Transverse colon (tissue), 4 donors: ENCODE data around the gene GLI1. TPM values are rescaled to one million over a fixed set of nuclear protein-coding genes. Genes with fewer than 3 reads are reported as not detected.

Experiments
- DNase-seq: peaks from one replicate; pipeline ENCODE4 v3.0.0-alpha.2; 2019
- H3K27ac ChIP-seq, 4 donors: fragments of 200-600 bp; sonication (generic); 2 replicates each; pipeline ENCODE4 v1.5.1; 2016 to 2018; ENCODE audit warnings: inconsistent platforms in 4 of 4
- H3K27me3 ChIP-seq: fragments of 200-600 bp; sonication (generic); 2 replicates; pipeline ENCODE4 v1.5.1; 2017; ENCODE audit warnings: inconsistent platforms
- H3K36me3 ChIP-seq, 4 donors: fragments of 200-600 bp; sonication (generic); 2 replicates each; pipeline ENCODE4 v1.5.1; 2017 to 2019; ENCODE audit warnings: inconsistent platforms in 4 of 4
- H3K4me1 ChIP-seq, 4 donors: fragments of 200-600 bp; sonication (generic); 2 replicates each; pipeline ENCODE4 v1.5.1; 2017 to 2020; ENCODE audit warnings: inconsistent platforms in 4 of 4
- H3K4me3 ChIP-seq, 4 donors: fragments of 200-600 bp; sonication (generic); 1 replicate in 1 of 4; 2 replicates in 3 of 4; pipeline versions ENCODE4 v1.5.1 to v1.6.1; 2017 to 2019; ENCODE audit warnings: inconsistent platforms in 4 of 4
- H3K9me3 ChIP-seq, 2 donors: fragments of 200-600 bp; sonication (generic); 2 replicates each; pipeline ENCODE4 v1.5.1; 2017 to 2019; ENCODE audit warnings: inconsistent platforms in 2 of 2
- EP300 ChIP-seq: sonication (generic); formaldehyde crosslinking; IDR thresholded peaks from one replicate; pipeline ENCODE4 v1.6.1; 2017; ENCODE audit warnings: antibody characterized with exemption, low read depth
- POLR2A ChIP-seq: fragments of 450-650 bp; IDR thresholded peaks from one replicate; pipeline ENCODE4 v1.6.1; 2016; ENCODE audit warnings: antibody characterized with exemption, mild to moderate bottlenecking, moderate library complexity
- POLR2AphosphoS5 ChIP-seq, 3 donors: sonication (generic); formaldehyde crosslinking; IDR thresholded peaks; one replicate each; pipeline ENCODE4 v1.6.1; 2016; ENCODE audit warnings: antibody characterized with exemption in 3 of 3
- WGBS, 2 donors: methylation state at CpG; one replicate each; pipeline ENCODE4 v1.1.5; 2018; ENCODE audit warnings: low coverage in 1 of 2; 5-methylcytosine and 5-hydroxymethylcytosine counted together
- in situ Hi-C, 4 donors: fragments of 200-750 bp; cut with MboI; loops; one replicate each; pipeline versions ENCODE4 v1.15.0 to v1.15.1; 2017; ENCODE audit warnings: low sequenced_read_pairs in 3 of 4, low pct_ligation_motif_present in 1 of 4, low pct_unique_long_range_greater_than_20kb in 1 of 4
- intact Hi-C: fragments of 100-400 bp; cut with DNase I; formaldehyde crosslinking; loops from one replicate; pipeline ENCODE4 v1.15.1; 2023; ENCODE audit warnings: low total_unique reads
- total RNA-seq, 4 donors: library from RNA; depleted of rRNA; stranded (reverse); fragments of >200 nt; gene quantifications; one replicate each; pipeline ENCODE4 v1.1.0, GENCODE V29; 2016
- TF ChIP-seq, protein P1 (sequence below), 5 experiments: fragments of 200-600 bp in 3 of 5; fragments of 450-650 bp in 2 of 5; sonication (generic) in 3 of 5; IDR thresholded peaks; 1 replicate in 2 of 5; 2 replicates in 3 of 5; pipeline ENCODE4 v1.5.1; 2016 to 2017; ENCODE audit warnings: antibody characterized with exemption in 5 of 5, inconsistent platforms in 3 of 5, mild to moderate bottlenecking in 2 of 5, moderate library complexity in 1 of 5

Gene GLI1
- total RNA-seq, 4 donors from 2014 or later: 0.41 to 1.2 (median 0.79) TPM; not detected in 1

- in situ Hi-C loops: no loop called here
- H3K27me3 ChIP-seq: peaks cover 62% of the 10 kb centered on the region
- 84 to 100% methylated on average over 2 to 3 of the region's 3 CpGs for WGBS, 2 donors
These were observed 12.8 kb downstream of the GLI1 start for GRCh38 chr12:57472391-57472790.

DNA sequence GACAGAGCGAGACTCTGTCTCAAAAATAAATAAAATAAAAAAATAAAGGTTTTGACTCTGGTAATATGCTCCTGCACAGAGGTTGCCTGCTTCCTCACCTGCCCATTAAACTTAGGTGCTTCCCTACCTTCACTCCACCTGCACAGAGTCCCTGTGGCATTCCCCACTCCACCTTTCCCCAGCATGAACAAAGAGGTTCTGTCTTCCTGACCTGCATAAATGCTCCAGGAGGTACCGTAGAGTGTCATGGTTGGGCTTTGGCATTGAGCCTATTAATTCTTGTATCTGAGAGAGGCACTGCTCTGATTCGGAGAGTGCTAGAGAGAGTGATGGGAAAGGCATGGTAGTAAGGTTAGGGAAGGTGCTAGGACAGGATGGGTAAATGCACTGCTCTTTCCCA lies 13.8 kb downstream of the GLI1 start:
- in situ Hi-C loops: no loop called here
- intact Hi-C loops: no loop called here
- no peak overlapping the region for H3K4me3 ChIP-seq
- no peak for TF ChIP-seq POLR2AphosphoS5 (IDR thresholded peaks at IDR 0.05)
- TF ChIP-seq, protein P1, sequence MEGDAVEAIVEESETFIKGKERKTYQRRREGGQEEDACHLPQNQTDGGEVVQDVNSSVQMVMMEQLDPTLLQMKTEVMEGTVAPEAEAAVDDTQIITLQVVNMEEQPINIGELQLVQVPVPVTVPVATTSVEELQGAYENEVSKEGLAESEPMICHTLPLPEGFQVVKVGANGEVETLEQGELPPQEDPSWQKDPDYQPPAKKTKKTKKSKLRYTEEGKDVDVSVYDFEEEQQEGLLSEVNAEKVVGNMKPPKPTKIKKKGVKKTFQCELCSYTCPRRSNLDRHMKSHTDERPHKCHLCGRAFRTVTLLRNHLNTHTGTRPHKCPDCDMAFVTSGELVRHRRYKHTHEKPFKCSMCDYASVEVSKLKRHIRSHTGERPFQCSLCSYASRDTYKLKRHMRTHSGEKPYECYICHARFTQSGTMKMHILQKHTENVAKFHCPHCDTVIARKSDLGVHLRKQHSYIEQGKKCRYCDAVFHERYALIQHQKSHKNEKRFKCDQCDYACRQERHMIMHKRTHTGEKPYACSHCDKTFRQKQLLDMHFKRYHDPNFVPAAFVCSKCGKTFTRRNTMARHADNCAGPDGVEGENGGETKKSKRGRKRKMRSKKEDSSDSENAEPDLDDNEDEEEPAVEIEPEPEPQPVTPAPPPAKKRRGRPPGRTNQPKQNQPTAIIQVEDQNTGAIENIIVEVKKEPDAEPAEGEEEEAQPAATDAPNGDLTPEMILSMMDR (IDR thresholded peaks at IDR 0.05): no peak
- no peak for TF ChIP-seq POLR2A
- no peak for TF ChIP-seq EP300
- WGBS, 2 donors: 52 to 61% methylated on average over 2 to 3 of the region's 3 CpGs
- no peaks in the 10 kb centered on the region for H3K9me3 ChIP-seq
- H3K27ac ChIP-seq: no peak overlapping the region
- no peak for DNase-seq
- H3K36me3 ChIP-seq: no peaks in the 10 kb centered on the region
- H3K27me3 ChIP-seq: peaks cover 64% of the 10 kb centered on the region
- peaks cover 15 to 33% (median 20%) of the 10 kb centered on the region in 4 donors for H3K4me1 ChIP-seq

More at GRCh38 chr12:57472391-57472790, 12.8 kb downstream of the GLI1 start:
- no peak overlapping the region for H3K4me3 ChIP-seq
- TF ChIP-seq POLR2A (no peak), EP300 (no peak)
- TF ChIP-seq, protein P1 (IDR thresholded peaks at IDR 0.05): no peak
- no peaks in the 10 kb centered on the region for H3K9me3 ChIP-seq
- intact Hi-C loops: no loop called here
- no peak overlapping the region for H3K27ac ChIP-seq
- no peak for DNase-seq
- no peaks in the 10 kb centered on the region for H3K36me3 ChIP-seq
- peaks cover 15 to 33% (median 20%) of the 10 kb centered on the region in 4 donors for H3K4me1 ChIP-seq

GRCh38 chr12:57473886-57474285 lies 14.3 kb downstream of the GLI1 start:
- peaks cover 15 to 34% (median 20%) of the 10 kb centered on the region in 4 donors for H3K4me1 ChIP-seq

DNA sequence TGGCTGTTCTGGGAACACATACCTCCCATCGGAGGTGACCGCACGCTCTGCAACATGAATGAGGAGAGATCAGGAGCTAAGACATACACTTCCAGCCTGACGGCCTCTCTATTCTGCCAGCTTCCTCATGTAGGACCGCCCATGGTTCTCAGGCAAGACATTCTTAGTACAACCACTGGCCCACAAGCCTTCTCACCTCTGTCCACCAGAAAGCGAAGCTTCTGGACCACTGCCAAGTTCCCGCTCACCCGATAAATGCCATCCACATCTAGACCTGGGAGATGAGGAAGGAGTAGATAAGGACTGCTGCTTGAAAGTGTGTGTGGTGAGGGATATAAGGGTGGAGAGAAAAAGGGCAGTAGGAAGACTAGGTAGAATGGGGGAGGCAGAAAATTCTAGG lies 14.8 kb downstream of the GLI1 start:
- intact Hi-C loops: no loop called here
- in situ Hi-C loops: no loop called here
- TF ChIP-seq EP300: no peak
- no peak for TF ChIP-seq POLR2AphosphoS5 (IDR thresholded peaks at IDR 0.05)
- TF ChIP-seq, protein P1 (IDR thresholded peaks at IDR 0.05): no peak
- TF ChIP-seq POLR2A: no peak
- WGBS, 2 donors: 75% methylated on average over 8 of the region's 8 CpGs; no CpG with 5 or more reads in 1 of the 2 donors
- H3K36me3 ChIP-seq: no peaks in the 10 kb centered on the region
- peaks cover 15 to 39% (median 20%) of the 10 kb centered on the region in 4 donors for H3K4me1 ChIP-seq
- H3K9me3 ChIP-seq: no peaks in the 10 kb centered on the region
- H3K27me3 ChIP-seq: peaks cover 69% of the 10 kb centered on the region
- no peak for DNase-seq
- no peak overlapping the region for H3K27ac ChIP-seq
- H3K4me3 ChIP-seq: no peak overlapping the region

More at GRCh38 chr12:57473886-57474285, 14.3 kb downstream of the GLI1 start:
- TF ChIP-seq EP300: no peak
- intact Hi-C loops (no loop called here), in situ Hi-C loops (no loop called here)
- no peaks in the 10 kb centered on the region for H3K9me3 ChIP-seq
- no peaks in the 10 kb centered on the region for H3K36me3 ChIP-seq
- H3K4me3 ChIP-seq: no peak overlapping the region
- WGBS, 2 donors: 87 to 100% methylated on average over 3 to 5 of the region's 5 CpGs
- peaks cover 64% of the 10 kb centered on the region for H3K27me3 ChIP-seq
- no peak overlapping the region for H3K27ac ChIP-seq
- no peak for DNase-seq

- intact Hi-C loops: no loop called here
- peak overlapping the region in 1 of 4 donors; percentile 44 for H3K4me3 ChIP-seq
- DNase-seq: no peak
- in situ Hi-C loops: no loop called here
- H3K9me3 ChIP-seq: no peaks in the 10 kb centered on the region
- H3K4me1 ChIP-seq: peaks cover 15 to 39% (median 20%) of the 10 kb centered on the region in 4 donors
- WGBS, 2 donors: 48 to 67% methylated on average over 1 to 7 of the region's 7 CpGs
- no peak overlapping the region for H3K27ac ChIP-seq
- TF ChIP-seq EP300 (no peak), POLR2A (no peak), POLR2AphosphoS5 (IDR thresholded peaks at IDR 0.05) (no peak)
- TF ChIP-seq, protein P1 (IDR thresholded peaks at IDR 0.05): no peak
- H3K36me3 ChIP-seq: no peaks in the 10 kb centered on the region
- H3K27me3 ChIP-seq: peaks cover 71% of the 10 kb centered on the region
These were observed 15.3 kb downstream of the GLI1 start for GRCh38 chr12:57474862-57475261.
